ENCODE data around the gene EPM2AIP1.

EPM2AIP1 gene

DNA sequence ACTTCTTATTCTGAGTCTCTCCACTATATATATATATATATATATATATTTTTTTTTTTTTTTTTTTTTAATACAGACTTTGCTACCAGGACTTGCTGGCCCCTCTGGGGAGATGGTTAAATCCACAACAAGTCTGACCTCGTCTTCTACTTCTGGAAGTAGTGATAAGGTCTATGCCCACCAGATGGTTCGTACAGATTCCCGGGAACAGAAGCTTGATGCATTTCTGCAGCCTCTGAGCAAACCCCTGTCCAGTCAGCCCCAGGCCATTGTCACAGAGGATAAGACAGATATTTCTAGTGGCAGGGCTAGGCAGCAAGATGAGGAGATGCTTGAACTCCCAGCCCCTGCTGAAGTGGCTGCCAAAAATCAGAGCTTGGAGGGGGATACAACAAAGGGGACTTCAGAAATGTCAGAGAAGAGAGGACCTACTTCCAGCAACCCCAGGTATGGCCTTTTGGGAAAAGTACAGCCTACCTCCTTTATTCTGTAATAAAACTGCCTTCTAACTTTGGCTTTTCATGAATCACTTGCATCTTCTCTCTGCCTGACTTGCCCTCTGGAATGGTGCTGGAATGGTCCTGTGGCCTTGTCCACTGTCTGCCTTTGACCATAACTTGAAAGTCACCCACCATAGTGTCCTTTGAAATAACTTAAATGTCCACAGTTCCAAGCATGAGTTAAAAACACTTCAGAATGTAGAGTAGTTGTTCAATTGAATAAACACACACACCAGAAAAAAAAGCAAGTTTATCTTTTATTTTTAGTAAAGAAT lies 32.8 kb upstream of the EPM2AIP1 start:
- Histone ChIP-seq H3K27ac (peak overlapping the region; percentile 33 to 66), H3K4me3 (no peak overlapping the region)
- TF ChIP-seq, protein P1, sequence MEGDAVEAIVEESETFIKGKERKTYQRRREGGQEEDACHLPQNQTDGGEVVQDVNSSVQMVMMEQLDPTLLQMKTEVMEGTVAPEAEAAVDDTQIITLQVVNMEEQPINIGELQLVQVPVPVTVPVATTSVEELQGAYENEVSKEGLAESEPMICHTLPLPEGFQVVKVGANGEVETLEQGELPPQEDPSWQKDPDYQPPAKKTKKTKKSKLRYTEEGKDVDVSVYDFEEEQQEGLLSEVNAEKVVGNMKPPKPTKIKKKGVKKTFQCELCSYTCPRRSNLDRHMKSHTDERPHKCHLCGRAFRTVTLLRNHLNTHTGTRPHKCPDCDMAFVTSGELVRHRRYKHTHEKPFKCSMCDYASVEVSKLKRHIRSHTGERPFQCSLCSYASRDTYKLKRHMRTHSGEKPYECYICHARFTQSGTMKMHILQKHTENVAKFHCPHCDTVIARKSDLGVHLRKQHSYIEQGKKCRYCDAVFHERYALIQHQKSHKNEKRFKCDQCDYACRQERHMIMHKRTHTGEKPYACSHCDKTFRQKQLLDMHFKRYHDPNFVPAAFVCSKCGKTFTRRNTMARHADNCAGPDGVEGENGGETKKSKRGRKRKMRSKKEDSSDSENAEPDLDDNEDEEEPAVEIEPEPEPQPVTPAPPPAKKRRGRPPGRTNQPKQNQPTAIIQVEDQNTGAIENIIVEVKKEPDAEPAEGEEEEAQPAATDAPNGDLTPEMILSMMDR (IDR thresholded peaks at IDR 0.05) = no peak
- no peak for DNase-seq (ENCODE audit: low spot score)

DNA sequence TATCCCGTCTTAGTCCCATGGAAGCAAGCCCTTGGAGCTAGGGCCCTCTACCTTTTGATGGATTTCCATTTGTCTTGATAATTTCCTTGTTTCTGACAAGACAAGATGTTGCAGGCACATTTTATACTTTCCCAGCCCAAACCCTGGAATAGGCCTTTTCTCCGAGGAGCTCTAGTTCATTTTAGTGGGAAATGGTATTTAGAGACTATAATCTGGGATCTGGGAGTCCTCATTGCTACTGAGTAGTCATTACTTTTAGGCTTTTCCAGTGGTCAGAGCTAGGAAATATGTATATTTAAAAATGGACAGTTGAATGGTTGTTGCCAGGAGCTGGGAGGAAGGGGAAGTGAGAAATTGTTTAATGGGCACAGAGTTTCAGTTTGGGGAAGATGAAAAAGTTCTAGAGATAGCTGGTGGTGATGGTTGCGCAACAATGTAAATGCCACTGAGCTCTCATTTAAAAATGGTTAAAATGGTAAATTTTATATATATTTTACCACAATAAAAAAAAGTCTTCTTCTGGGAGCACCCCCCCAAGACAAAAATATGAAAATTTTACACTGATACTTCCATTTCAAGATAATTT lies 32.0 kb upstream of the EPM2AIP1 start:
- Histone ChIP-seq H3K4me3 (no peak overlapping the region), H3K27ac (peak overlapping the region in 1 of 2 donors; percentile 3)
- TF ChIP-seq, protein P1 (IDR thresholded peaks at IDR 0.05) = no peak
- no peak for DNase-seq (ENCODE audit: low spot score)

DNA sequence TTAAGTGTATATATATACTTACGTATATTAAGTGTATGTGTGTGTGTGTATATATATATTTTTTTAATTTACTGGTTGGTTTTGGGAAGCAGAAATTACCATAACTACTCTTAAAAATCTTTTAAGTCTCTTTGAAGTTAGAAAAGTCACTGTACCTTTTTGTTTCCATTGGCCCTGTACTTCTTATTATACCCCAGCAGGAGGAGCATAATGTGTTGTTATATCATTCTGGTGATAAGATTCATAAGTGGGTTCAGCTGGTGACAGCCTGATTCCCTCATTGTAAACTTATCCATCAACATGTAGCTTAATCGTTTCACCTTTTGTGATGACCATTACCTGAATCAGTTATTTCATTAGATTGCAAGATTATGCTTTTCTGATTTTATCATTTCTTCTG lies 31.2 kb upstream of the EPM2AIP1 start:
- DNase-seq (ENCODE audit: low spot score) = no peak
- Histone ChIP-seq H3K27ac (no peak overlapping the region), H3K4me3 (no peak overlapping the region)
- TF ChIP-seq, protein P1 (IDR thresholded peaks at IDR 0.05) = no peak

DNA sequence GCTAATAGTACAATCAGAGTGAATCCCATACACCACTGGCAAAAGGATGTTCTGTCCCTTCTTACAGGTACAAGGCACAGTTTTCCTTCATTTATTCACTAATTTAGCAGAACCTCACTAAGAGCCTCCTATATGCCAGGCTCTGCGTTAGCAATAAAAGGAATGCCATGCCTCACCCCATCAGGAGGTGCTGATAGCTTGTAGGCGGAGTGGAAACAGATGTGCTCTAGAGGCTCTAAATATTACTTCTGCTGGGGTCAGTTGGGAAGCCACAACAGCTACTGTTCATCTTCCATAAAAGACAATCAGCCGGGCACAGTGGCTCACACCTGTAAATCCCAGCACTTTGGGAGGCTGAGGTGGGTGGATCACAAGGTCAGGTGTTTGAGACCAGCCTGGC lies 24.8 kb upstream of the EPM2AIP1 start:
- TF ChIP-seq, protein P1 (IDR thresholded peaks at IDR 0.05) = no peak
- H3K4me3 ChIP-seq = no peak overlapping the region
- no peak for DNase-seq (ENCODE audit: low spot score)
- H3K27ac ChIP-seq = no peak overlapping the region

DNA sequence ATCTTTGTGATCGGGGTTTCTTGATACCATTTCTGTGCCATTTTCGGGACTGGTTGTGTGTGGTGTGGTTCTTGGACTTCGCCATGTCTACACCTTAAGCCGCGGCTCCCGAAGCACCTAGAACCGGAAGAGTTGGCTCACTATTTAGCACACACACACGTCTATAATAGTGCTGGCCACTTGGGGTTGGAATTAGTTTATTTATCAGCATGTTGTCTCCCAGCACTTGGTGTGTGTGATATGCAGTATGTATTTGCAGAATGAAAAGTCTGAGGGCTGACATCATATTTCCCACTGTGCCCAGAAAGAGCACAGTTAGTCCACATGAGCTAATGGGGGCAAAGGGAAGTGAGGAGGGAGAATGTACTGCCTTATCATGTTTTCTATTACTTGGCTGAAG lies 24.0 kb upstream of the EPM2AIP1 start:
- H3K27ac ChIP-seq = no peak overlapping the region
- TF ChIP-seq, protein P1 (IDR thresholded peaks at IDR 0.05) = no peak
- DNase-seq (ENCODE audit: low spot score) = no peak
- H3K4me3 ChIP-seq = no peak overlapping the region

DNA sequence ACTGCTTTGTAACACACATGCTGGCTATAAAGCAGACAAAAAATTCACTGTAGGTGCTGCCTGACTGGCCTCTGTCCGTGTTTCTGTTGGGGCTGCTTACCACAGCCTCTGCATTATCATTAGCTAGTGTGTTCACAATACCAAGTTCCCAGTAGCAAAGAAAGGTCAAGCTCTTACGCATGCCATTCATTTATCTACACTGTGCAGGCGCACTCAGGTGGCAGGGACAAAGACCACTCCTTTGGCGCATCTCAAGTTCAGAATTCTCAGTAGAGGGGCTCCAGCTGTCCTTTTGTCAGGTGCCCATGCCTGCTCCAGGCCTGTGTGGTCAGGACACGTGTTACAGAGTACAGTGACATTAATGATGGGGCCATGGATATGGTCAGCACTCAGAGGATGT lies 22.7 kb upstream of the EPM2AIP1 start:
- no peak for DNase-seq (ENCODE audit: low spot score)
- H3K27ac ChIP-seq = no peak overlapping the region

More for the DNA sequence above, 22.7 kb upstream of the EPM2AIP1 start:
- no peak overlapping the region for H3K4me3 ChIP-seq
- TF ChIP-seq, protein P1 (IDR thresholded peaks at IDR 0.05) = no peak

Data from coronary artery (tissue), 2 donors.